SK-N-SH (cell line): ENCODE results near the gene PCP4. TPM values are rescaled to one million over a fixed set of nuclear protein-coding genes. Genes with fewer than 3 reads are reported as not detected.

Experiments
- CTCF ChIA-PET: fragments of 300-600, 350-600 bp; formaldehyde crosslinking; extraction: SDS; loops from one replicate; lab custom pipeline; 2021; lab: Yijun Ruan, JAX
- POLR2A ChIA-PET: fragments of 350-600 bp; sonication (Branson Sonifier 250); formaldehyde crosslinking; extraction: SDS; loops from one replicate; lab custom pipeline; 2020; ENCODE audit warnings: antibody characterized with exemption, inconsistent platforms; lab: Yijun Ruan, JAX
- DNase-seq: peaks from one replicate; pipeline ENCODE4 v3.0.0; 2012
- H2AFZ ChIP-seq: fragments of 200-600 bp; sonication (generic); 2 replicates; pipeline ENCODE4 v1.8.1; 2016; ENCODE audit warnings: antibody characterized with exemption, mild to moderate bottlenecking, low read depth
- H3F3A ChIP-seq: fragments of 200-600 bp; sonication (generic); replicated peaks from 2 replicates; pipeline ENCODE3; 2016; ENCODE audit warnings: antibody characterized with exemption, mild to moderate bottlenecking; ENCODE audit not compliant: insufficient read depth
- H3K27ac ChIP-seq, 2 experiments: fragments of 200-500 bp in 1 of 2; fragments of 200-600 bp in 1 of 2; sonication (Bioruptor generic) in 1 of 2; sonication (generic), shearing (Covaris generic) in 1 of 2; 2 replicates each; pipeline versions ENCODE4 v1.5.1 to v1.6.1; 2014 to 2016; ENCODE audit warnings: low read depth in 2 of 2, inconsistent platforms in 1 of 2, low read length in 1 of 2, mild to moderate bottlenecking in 1 of 2, mixed read lengths in 1 of 2
- H3K27me3 ChIP-seq: fragments of 200-600 bp; sonication (generic), shearing (Covaris generic); 2 replicates; pipeline ENCODE4 v1.6.1; 2016; ENCODE audit warnings: mixed run types; ENCODE audit not compliant: insufficient read depth
- H3K36me3 ChIP-seq, 2 experiments: fragments of 200-500 bp in 1 of 2; fragments of 200-600 bp in 1 of 2; sonication (Bioruptor generic) in 1 of 2; sonication (generic) in 1 of 2; replicated peaks in 1 of 2; 2 replicates each; pipeline versions ENCODE3 to v1.5.1; 2014 to 2016; ENCODE audit warnings: low read length in 1 of 2, mild to moderate bottlenecking in 1 of 2; ENCODE audit not compliant: insufficient read depth in 2 of 2, control insufficient read depth in 1 of 2
- H3K4me1 ChIP-seq, 2 experiments: fragments of 200-500 bp in 1 of 2; fragments of 200-600 bp in 1 of 2; sonication (Bioruptor generic) in 1 of 2; sonication (generic), shearing (Covaris generic) in 1 of 2; 2 replicates each; pipeline versions ENCODE4 v1.5.1 to v1.6.1; 2014 to 2016; ENCODE audit warnings: low read depth in 1 of 2, low read length in 1 of 2, mixed run types in 1 of 2; ENCODE audit not compliant: insufficient read depth in 2 of 2, control insufficient read depth in 1 of 2
- H3K4me2 ChIP-seq: fragments of 200-600 bp; sonication (generic), shearing (Covaris generic); 2 replicates; pipeline ENCODE4 v1.6.1; 2017; ENCODE audit warnings: mixed run types
- H3K4me3 ChIP-seq, 2 experiments: fragments of 200-500 bp in 1 of 2; fragments of 200-600 bp in 1 of 2; sonication (Bioruptor generic) in 1 of 2; sonication (generic), shearing (Covaris generic) in 1 of 2; 2 replicates each; pipeline versions ENCODE4 v1.5.1 to v1.8.1; 2014 to 2016; ENCODE audit warnings: low read depth in 2 of 2, inconsistent platforms in 1 of 2, low read length in 1 of 2, mild to moderate bottlenecking in 1 of 2, mixed read lengths in 1 of 2, moderate library complexity in 1 of 2
- H3K79me2 ChIP-seq: fragments of 200-600 bp; sonication (generic); 2 replicates; pipeline ENCODE4 v1.8.1; 2017; ENCODE audit warnings: mild to moderate bottlenecking; ENCODE audit not compliant: insufficient read depth
- H3K9ac ChIP-seq: fragments of 200-600 bp; sonication (generic); 2 replicates; pipeline ENCODE4 v1.6.1; 2017; ENCODE audit warnings: mixed run types
- H3K9me2 ChIP-seq: fragments of 200-600 bp; sonication (generic); 2 replicates; pipeline ENCODE4 v1.6.1; 2017; ENCODE audit warnings: mixed run types
- H3K9me3 ChIP-seq: fragments of 200-600 bp; sonication (generic); 2 replicates; pipeline ENCODE4 v1.6.1; 2017; ENCODE audit warnings: mixed run types, mild to moderate bottlenecking, moderate library complexity
- H4K20me1 ChIP-seq: fragments of 200-600 bp; sonication (generic); 2 replicates; pipeline ENCODE4 v1.6.1; 2017; ENCODE audit warnings: mild to moderate bottlenecking, mixed run types; ENCODE audit not compliant: insufficient read depth
- CHD2 ChIP-seq: fragments of 150-350 bp; IDR thresholded peaks from 2 replicates; pipeline ENCODE4 v1.6.1; 2018; ENCODE audit warnings: low read length; ENCODE audit not compliant: partially characterized antibody
- ELF1 ChIP-seq: IDR thresholded peaks from 2 replicates; pipeline ENCODE4 v1.4.0; 2012
- EP300 ChIP-seq, 2 experiments: IDR thresholded peaks; 2 replicates each; pipeline versions ENCODE4 v1.4.0 to v1.6.1; 2012; ENCODE audit warnings: borderline replicate concordance in 1 of 2, low read depth in 1 of 2, low read length in 1 of 2
- FOSL2 ChIP-seq: IDR thresholded peaks from 2 replicates; pipeline ENCODE4 v1.4.0; 2012; ENCODE audit warnings: low read depth, mild to moderate bottlenecking, moderate library complexity, borderline replicate concordance
- FOXM1 ChIP-seq: IDR thresholded peaks from 2 replicates; pipeline ENCODE4 v1.4.0; 2012; ENCODE audit warnings: low read depth, mild to moderate bottlenecking
- MXI1 ChIP-seq: IDR thresholded peaks from 2 replicates; pipeline ENCODE4 v1.6.1; 2012; ENCODE audit warnings: mild to moderate bottlenecking, low read depth, low read length, improper control_type of control experiment
- NFIC ChIP-seq: IDR thresholded peaks from 2 replicates; pipeline ENCODE4 v1.4.0; 2012; ENCODE audit warnings: borderline replicate concordance
- POLR2AphosphoS5 ChIP-seq: IDR thresholded peaks from 2 replicates; pipeline ENCODE4 v1.6.1; 2012; ENCODE audit warnings: low read depth, low read length
- RAD21 ChIP-seq: IDR thresholded peaks from 2 replicates; pipeline ENCODE4 v1.6.1; 2012; ENCODE audit warnings: mild to moderate bottlenecking, low read length
- RCOR1 ChIP-seq: fragments of 150-350 bp; IDR thresholded peaks from 2 replicates; pipeline ENCODE4 v1.6.1; 2017; ENCODE audit warnings: antibody characterized with exemption, low read length
- RXRA ChIP-seq: IDR thresholded peaks from 2 replicates; pipeline ENCODE4 v1.4.0; 2012; ENCODE audit warnings: low read depth, mild to moderate bottlenecking, borderline replicate concordance
- SIN3A ChIP-seq: IDR thresholded peaks from 2 replicates; pipeline ENCODE4 v1.6.1; 2012; ENCODE audit warnings: low read depth, mild to moderate bottlenecking, low read length, moderate library complexity, borderline replicate concordance
- SMC3 ChIP-seq: IDR thresholded peaks from 2 replicates; pipeline ENCODE4 v1.6.1; 2012; ENCODE audit warnings: low read depth, low read length, improper control_type of control experiment
- TAF1 ChIP-seq: IDR thresholded peaks from 2 replicates; pipeline ENCODE4 v1.6.1; 2012; ENCODE audit warnings: low read depth, mild to moderate bottlenecking, low read length, moderate library complexity, borderline replicate concordance
- TCF12 ChIP-seq: IDR thresholded peaks from 2 replicates; pipeline ENCODE4 v1.4.0; 2012
- TEAD4 ChIP-seq: IDR thresholded peaks from 2 replicates; pipeline ENCODE4 v1.4.0; 2012; ENCODE audit warnings: mild to moderate bottlenecking, borderline replicate concordance; ENCODE audit not compliant: insufficient read depth
- WGBS: methylation state at CpG from one replicate; pipeline ENCODE4 v1.1.6; 2017; ENCODE audit warnings: low lambda C conversion rate; 5-methylcytosine and 5-hydroxymethylcytosine counted together
- polyA plus RNA-seq, 3 experiments: library from polyadenylated mRNA; depleted of rRNA; stranded (reverse); fragments of >200 nt; gene quantifications; 2 replicates each; pipeline ENCODE4 v1.2.3, GENCODE V29; 2012
- TF ChIP-seq, protein P1 (sequence below): IDR thresholded peaks from 2 replicates; pipeline ENCODE4 v1.4.0; 2012; ENCODE audit warnings: low read depth, borderline replicate concordance
- TF ChIP-seq, protein P2 (sequence below): fragments of 150-350 bp; IDR thresholded peaks from 2 replicates; pipeline ENCODE4 v1.6.1; 2016; ENCODE audit warnings: mild to moderate bottlenecking, low read depth, low read length
- TF ChIP-seq, protein P3 (sequence below): IDR thresholded peaks from 2 replicates; pipeline ENCODE4 v1.4.0; 2012; ENCODE audit warnings: low read depth
- TF ChIP-seq, protein P4 (sequence below): fragments of 200-600 bp; sonication (generic); IDR thresholded peaks from 2 replicates; pipeline ENCODE4 v1.6.1; 2017; ENCODE audit warnings: antibody characterized with exemption, mild to moderate bottlenecking, moderate library complexity
- TF ChIP-seq, protein P5 (sequence below): fragments of 150-350 bp; IDR thresholded peaks from 2 replicates; pipeline ENCODE4 v1.6.1; 2017; ENCODE audit warnings: antibody characterized with exemption, low read length, low read depth, borderline replicate concordance

Gene PCP4
- polyA plus RNA-seq, 1 of the 3 experiments (the other 2 are of a cell fraction): not detected

DNA sequence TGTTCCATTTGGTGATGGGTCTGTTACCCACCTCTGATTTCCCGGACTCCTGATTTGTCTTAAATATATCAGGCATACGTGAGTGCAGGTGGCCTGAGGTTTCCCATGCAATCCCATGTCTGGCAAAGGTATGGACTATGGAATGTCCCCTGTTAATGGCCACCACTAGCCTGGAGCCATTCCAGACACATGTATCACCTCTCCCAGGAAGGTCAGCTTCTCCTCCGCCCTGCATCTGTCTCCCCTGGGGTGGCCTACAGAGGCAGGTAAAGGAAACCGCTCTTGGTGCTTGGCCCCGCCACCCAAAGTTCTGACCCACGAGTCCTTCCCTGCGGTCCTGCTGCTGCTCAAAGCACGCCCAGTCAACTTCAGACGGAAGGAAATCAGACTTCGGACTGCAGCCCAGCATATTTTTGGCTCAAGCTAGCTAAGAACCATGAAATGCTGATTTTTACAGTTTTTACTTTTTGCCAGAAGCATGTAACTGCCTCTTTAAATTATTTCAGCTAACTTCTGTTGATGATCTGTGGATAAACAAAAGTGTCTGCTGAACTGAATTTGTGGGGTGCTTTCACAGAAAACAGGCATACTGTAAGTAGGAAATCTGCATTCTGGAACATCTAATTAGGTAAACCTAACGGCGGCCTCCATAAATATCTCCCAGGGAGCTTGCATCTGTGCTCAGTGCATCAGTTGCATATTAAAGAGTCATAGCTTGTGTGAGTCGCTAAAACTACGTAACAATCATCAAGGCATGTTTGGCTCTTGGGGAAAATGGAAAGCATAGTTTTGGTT, 105.9 kb downstream of the PCP4 start:
- no peak for TF ChIP-seq RXRA
- no peak for TF ChIP-seq TEAD4
- TF ChIP-seq EP300 (IDR thresholded peaks at IDR 0.05; ENCODE audit: borderline replicate concordance in 1 of 2, low read depth in 1 of 2, low read length in 1 of 2): no peak
- TF ChIP-seq TCF12: no peak
- TF ChIP-seq CHD2: no peak
- TF ChIP-seq NFIC: no peak
- no peak for TF ChIP-seq RCOR1
- TF ChIP-seq FOSL2: no peak
- no peaks in the 10 kb centered on the region for H3K9me3 ChIP-seq
- H3K36me3 ChIP-seq: no peaks in the 10 kb centered on the region
- no peaks in the 10 kb centered on the region for H4K20me1 ChIP-seq
- ChIA-PET POLR2A (no interaction called here), CTCF (no interaction called here)
- no peak overlapping the region for H3K4me2 ChIP-seq
- H3F3A ChIP-seq: no peaks in the 10 kb centered on the region
- H3K27me3 ChIP-seq: no peaks in the 10 kb centered on the region
- WGBS: 34% methylated on average over 9 of the region's 14 CpGs
- no peak overlapping the region for H2AFZ ChIP-seq
- H3K4me1 ChIP-seq: no peaks in the 10 kb centered on the region
- no peaks in the 10 kb centered on the region for H3K9me2 ChIP-seq
- H3K9ac ChIP-seq: no peak overlapping the region
- H3K4me3 ChIP-seq: no peak overlapping the region
- no peak overlapping the region for H3K27ac ChIP-seq
- no peak for DNase-seq
- H3K79me2 ChIP-seq: no peaks in the 10 kb centered on the region

DNA sequence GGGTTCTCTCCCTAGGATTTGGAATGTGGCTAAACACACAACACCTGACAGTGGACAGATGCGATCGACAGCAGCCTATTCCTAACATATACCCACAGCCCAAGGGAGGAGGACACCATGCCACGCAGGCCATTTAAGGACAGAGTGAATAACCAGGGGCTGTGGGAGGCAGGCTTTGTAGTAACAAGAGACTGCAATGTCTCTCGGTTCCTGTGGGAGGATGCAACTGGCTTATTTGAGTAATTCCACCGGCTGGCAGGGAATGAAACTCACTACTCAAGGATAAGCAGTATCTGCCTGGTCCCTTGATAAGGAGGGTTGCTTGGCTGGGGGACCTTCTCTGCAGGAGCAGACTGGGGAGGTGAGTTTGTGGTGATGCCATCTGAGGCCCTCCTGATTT, 109.6 kb downstream of the PCP4 start:
- CTCF ChIA-PET: interaction anchor here (0.7 kb wide), 1 partner anchor 103 kb away, joined by 3 read pairs; no protein-coding TSS in a partner anchor
- Histone ChIP-seq H4K20me1 (no peaks in the 10 kb centered on the region), H3F3A (no peaks in the 10 kb centered on the region), H3K4me1 (no peaks in the 10 kb centered on the region), H3K27me3 (no peaks in the 10 kb centered on the region), H3K36me3 (no peaks in the 10 kb centered on the region), H3K4me2 (no peak overlapping the region), H2AFZ (no peak overlapping the region), H3K4me3 (no peak overlapping the region), H3K9me2 (no peaks in the 10 kb centered on the region), H3K9ac (no peak overlapping the region), H3K9me3 (no peaks in the 10 kb centered on the region), H3K79me2 (no peaks in the 10 kb centered on the region), H3K27ac (no peak overlapping the region)
- no peak for DNase-seq
- WGBS: 47% methylated on average over 4 of the region's 5 CpGs
- POLR2A ChIA-PET: no interaction called here
- TF ChIP-seq EP300 (IDR thresholded peaks at IDR 0.05; ENCODE audit: borderline replicate concordance in 1 of 2, low read depth in 1 of 2, low read length in 1 of 2) (no peak), RAD21 (no peak), MXI1 (no peak), FOXM1 (no peak), POLR2AphosphoS5 (no peak), TAF1 (no peak), ELF1 (no peak), SIN3A (no peak), SMC3 (no peak), FOSL2 (no peak)
- TF ChIP-seq, protein P1, sequence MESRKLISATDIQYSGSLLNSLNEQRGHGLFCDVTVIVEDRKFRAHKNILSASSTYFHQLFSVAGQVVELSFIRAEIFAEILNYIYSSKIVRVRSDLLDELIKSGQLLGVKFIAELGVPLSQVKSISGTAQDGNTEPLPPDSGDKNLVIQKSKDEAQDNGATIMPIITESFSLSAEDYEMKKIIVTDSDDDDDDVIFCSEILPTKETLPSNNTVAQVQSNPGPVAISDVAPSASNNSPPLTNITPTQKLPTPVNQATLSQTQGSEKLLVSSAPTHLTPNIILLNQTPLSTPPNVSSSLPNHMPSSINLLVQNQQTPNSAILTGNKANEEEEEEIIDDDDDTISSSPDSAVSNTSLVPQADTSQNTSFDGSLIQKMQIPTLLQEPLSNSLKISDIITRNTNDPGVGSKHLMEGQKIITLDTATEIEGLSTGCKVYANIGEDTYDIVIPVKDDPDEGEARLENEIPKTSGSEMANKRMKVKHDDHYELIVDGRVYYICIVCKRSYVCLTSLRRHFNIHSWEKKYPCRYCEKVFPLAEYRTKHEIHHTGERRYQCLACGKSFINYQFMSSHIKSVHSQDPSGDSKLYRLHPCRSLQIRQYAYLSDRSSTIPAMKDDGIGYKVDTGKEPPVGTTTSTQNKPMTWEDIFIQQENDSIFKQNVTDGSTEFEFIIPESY: no peak
- TF ChIP-seq, protein P2, sequence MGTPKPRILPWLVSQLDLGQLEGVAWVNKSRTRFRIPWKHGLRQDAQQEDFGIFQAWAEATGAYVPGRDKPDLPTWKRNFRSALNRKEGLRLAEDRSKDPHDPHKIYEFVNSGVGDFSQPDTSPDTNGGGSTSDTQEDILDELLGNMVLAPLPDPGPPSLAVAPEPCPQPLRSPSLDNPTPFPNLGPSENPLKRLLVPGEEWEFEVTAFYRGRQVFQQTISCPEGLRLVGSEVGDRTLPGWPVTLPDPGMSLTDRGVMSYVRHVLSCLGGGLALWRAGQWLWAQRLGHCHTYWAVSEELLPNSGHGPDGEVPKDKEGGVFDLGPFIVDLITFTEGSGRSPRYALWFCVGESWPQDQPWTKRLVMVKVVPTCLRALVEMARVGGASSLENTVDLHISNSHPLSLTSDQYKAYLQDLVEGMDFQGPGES: no peak
- TF ChIP-seq, protein P3, sequence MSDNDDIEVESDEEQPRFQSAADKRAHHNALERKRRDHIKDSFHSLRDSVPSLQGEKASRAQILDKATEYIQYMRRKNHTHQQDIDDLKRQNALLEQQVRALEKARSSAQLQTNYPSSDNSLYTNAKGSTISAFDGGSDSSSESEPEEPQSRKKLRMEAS: no peak
- TF ChIP-seq, protein P4, sequence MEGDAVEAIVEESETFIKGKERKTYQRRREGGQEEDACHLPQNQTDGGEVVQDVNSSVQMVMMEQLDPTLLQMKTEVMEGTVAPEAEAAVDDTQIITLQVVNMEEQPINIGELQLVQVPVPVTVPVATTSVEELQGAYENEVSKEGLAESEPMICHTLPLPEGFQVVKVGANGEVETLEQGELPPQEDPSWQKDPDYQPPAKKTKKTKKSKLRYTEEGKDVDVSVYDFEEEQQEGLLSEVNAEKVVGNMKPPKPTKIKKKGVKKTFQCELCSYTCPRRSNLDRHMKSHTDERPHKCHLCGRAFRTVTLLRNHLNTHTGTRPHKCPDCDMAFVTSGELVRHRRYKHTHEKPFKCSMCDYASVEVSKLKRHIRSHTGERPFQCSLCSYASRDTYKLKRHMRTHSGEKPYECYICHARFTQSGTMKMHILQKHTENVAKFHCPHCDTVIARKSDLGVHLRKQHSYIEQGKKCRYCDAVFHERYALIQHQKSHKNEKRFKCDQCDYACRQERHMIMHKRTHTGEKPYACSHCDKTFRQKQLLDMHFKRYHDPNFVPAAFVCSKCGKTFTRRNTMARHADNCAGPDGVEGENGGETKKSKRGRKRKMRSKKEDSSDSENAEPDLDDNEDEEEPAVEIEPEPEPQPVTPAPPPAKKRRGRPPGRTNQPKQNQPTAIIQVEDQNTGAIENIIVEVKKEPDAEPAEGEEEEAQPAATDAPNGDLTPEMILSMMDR: no peak
- TF ChIP-seq, protein P5, sequence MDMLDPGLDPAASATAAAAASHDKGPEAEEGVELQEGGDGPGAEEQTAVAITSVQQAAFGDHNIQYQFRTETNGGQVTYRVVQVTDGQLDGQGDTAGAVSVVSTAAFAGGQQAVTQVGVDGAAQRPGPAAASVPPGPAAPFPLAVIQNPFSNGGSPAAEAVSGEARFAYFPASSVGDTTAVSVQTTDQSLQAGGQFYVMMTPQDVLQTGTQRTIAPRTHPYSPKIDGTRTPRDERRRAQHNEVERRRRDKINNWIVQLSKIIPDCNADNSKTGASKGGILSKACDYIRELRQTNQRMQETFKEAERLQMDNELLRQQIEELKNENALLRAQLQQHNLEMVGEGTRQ: no peak
